T-helper 2 cell (primary cell): ENCODE measurements around the gene GRN.
"Not testable (repeated sequence)": the region's sequence is repeated elsewhere in the genome, so short reads cannot be mapped to it uniquely, and the experiment has no call there.

Source experiments
- DNase-seq, 5 experiments: peaks; one replicate each; pipeline versions ENCODE4 v3.0.0 to v3.0.0-alpha.2; 2012 to 2022

The GRN gene

GRCh38 chr17:44321246-44322120, 23.6 kb upstream of the GRN start:
- DNase-seq: no peak

- no peak for DNase-seq
Observed at GRCh38 chr17:44322236-44322895, 22.7 kb upstream of the GRN start.

GRCh38 chr17:44323359-44324091, 21.6 kb upstream of the GRN start:
- DNase-seq: no peak

GRCh38 chr17:44324092-44324570, 21.0 kb upstream of the GRN start:
- no peak for DNase-seq

GRCh38 chr17:44324571-44325275, 20.4 kb upstream of the GRN start, which contains the start of gene SLC25A39:
Gene SLC25A39 (minus strand): TSS chr17:44324823. CDS start chr17:44323562, 1,261 bp downstream.
- peak; percentile 91 to 96 (median 92) for DNase-seq

- DNase-seq: peak; percentile 82 to 98 (median 91)
Observed at GRCh38 chr17:44326861-44327444, 18.1 kb upstream of the GRN start.

GRCh38 chr17:44327715-44328449, 17.2 kb upstream of the GRN start:
- DNase-seq: no peak

- DNase-seq: not testable (repeated sequence)
Observed at GRCh38 chr17:44329516-44329915, 15.6 kb upstream of the GRN start.

GRCh38 chr17:44330263-44330662, 14.8 kb upstream of the GRN start:
- DNase-seq: not testable (repeated sequence)

- DNase-seq: peak in 4 of 5 experiments; percentile 44 to 67 (median 60)
Observed at GRCh38 chr17:44331249-44331760, 13.8 kb upstream of the GRN start.

GRCh38 chr17:44333371-44333770, 11.7 kb upstream of the GRN start:
- DNase-seq: no peak

- DNase-seq: no peak
Observed at GRCh38 chr17:44334315-44334714, 10.8 kb upstream of the GRN start.

GRCh38 chr17:44334727-44335126, 10.4 kb upstream of the GRN start:
- no peak for DNase-seq

- no peak for DNase-seq
Observed at GRCh38 chr17:44335564-44335963, 9.5 kb upstream of the GRN start.

GRCh38 chr17:44335968-44336367, 9.1 kb upstream of the GRN start:
- DNase-seq: no peak

- no peak for DNase-seq
Observed at GRCh38 chr17:44338702-44339101, 6.4 kb upstream of the GRN start.

- DNase-seq: not testable (repeated sequence)
Observed at GRCh38 chr17:44340553-44340952, 4.5 kb upstream of the GRN start.

GRCh38 chr17:44343510-44344209, 1.4 kb upstream of the GRN start:
- no peak for DNase-seq

GRCh38 chr17:44345454-44346026, 438 bp downstream of the GRN start:
- peak in 3 of 5 experiments; percentile 25 to 41 (median 25) for DNase-seq
